Aorta (tissue), 5 donors: Measurements from ENCODE around the gene SDHAF4. TPM values are rescaled to one million over a fixed set of nuclear protein-coding genes. Genes with fewer than 3 reads are reported as not detected.

Experiments used
- ATAC-seq: fragments of 200-7000 bp; cut with Tn5 transposase; one replicate; pipeline ENCODE4 v1.9.1; 2022; ENCODE audit warnings: moderate library complexity; ENCODE audit not compliant: low FRiP score
- DNase-seq, 2 donors: peaks; one replicate each; pipeline ENCODE4 v3.0.0-alpha.2; 2020
- H3K27ac ChIP-seq, 2 donors: one replicate each; pipeline ENCODE4 v1.5.1; 2013; ENCODE audit warnings: low read length in 2 of 2, mild to moderate bottlenecking in 2 of 2, moderate library complexity in 2 of 2, control low read depth in 1 of 2, inconsistent platforms in 1 of 2, low read depth in 1 of 2
- H3K27me3 ChIP-seq, 2 donors: one replicate each; pipeline ENCODE4 v1.6.1; 2013; ENCODE audit warnings: control low read depth in 1 of 2, low read length in 1 of 2, mild to moderate bottlenecking in 1 of 2, moderate library complexity in 1 of 2; ENCODE audit not compliant: insufficient read depth in 2 of 2, control insufficient read depth in 1 of 2
- H3K36me3 ChIP-seq, 2 donors: one replicate each; pipeline ENCODE4 v1.6.1; 2013; ENCODE audit warnings: control low read depth in 1 of 2, low read length in 1 of 2, mild to moderate bottlenecking in 1 of 2; ENCODE audit not compliant: insufficient read depth in 2 of 2, control insufficient read depth in 1 of 2
- H3K4me1 ChIP-seq, 2 donors: one replicate each; pipeline ENCODE4 v1.6.1; 2013; ENCODE audit warnings: low read length in 2 of 2, control low read depth in 1 of 2, mild to moderate bottlenecking in 1 of 2, moderate library complexity in 1 of 2; ENCODE audit not compliant: insufficient read depth in 2 of 2, control insufficient read depth in 1 of 2
- H3K4me3 ChIP-seq, 2 donors: one replicate each; pipeline ENCODE4 v1.5.1; 2013; ENCODE audit warnings: low read length in 2 of 2, control low read depth in 1 of 2, mild to moderate bottlenecking in 1 of 2
- H3K9me3 ChIP-seq: one replicate; pipeline ENCODE4 v1.6.1; 2013; ENCODE audit warnings: mild to moderate bottlenecking, low read length; ENCODE audit not compliant: control insufficient read depth
- WGBS, 2 donors: extraction: QIAGEN DNeasy Blood & Tissue Kit; methylation state at CpG; one replicate each; pipeline ENCODE4 v1.1.7; 2013; 5-methylcytosine and 5-hydroxymethylcytosine counted together
- intact Hi-C, 2 donors: fragments of 100-400 bp; cut with DNase I; formaldehyde crosslinking; loops; one replicate each; pipeline versions ENCODE4 v1.14.2 to v1.15.0; 2022
- polyA plus RNA-seq, 2 donors: library from polyadenylated mRNA; stranded (reverse); fragments of 200-250 nt; gene quantifications; one replicate each; pipeline ENCODE4 v1.2.3, GENCODE V29; 2013
- total RNA-seq, 2 donors: library from RNA; stranded (reverse); fragmentation: NEBNext Ultra II Directional; extraction: Animal tissue kit (Norgen Biotek cat#: 25700); gene quantifications; one replicate each; pipeline ENCODE4 v1.2.1, GENCODE V29; 2021
- donor health status: healthy with polysubstance abuse.
- donor health status: Bipolar disorder and iron deficiency.
- donor health status: DM: no; HTN: no; CAD: no.
- donor health status: DM: no; HTN: no; CAD: no.
- donor health status: DM: yes; HTN: yes; CAD: no.

Gene SDHAF4
- total and polyA plus RNA-seq, 4 donors = 6.3 to 7.9 (median 6.7) TPM

- Histone ChIP-seq H3K36me3 (no peaks in the 10 kb centered on the region), H3K4me3 (no peak overlapping the region), H3K27me3 (no peaks in the 10 kb centered on the region), H3K4me1 (no peaks in the 10 kb centered on the region), H3K27ac (no peak overlapping the region), H3K9me3 (no peaks in the 10 kb centered on the region)
- intact Hi-C loops = no loop called here
- no peak for ATAC-seq
- WGBS, 2 donors = 78 to 86% methylated on average over 2 of the region's 2 CpGs
- no peak for DNase-seq
Observed at GRCh38 chr6:70633870-70634269, 67.1 kb downstream of the SDHAF4 start.

GRCh38 chr6:70636596-70636995 is 69.9 kb downstream of the SDHAF4 start:
- H3K4me3 ChIP-seq = no peak overlapping the region
- ATAC-seq (no peak), DNase-seq (no peak)
- H3K9me3 ChIP-seq = no peaks in the 10 kb centered on the region
- H3K27me3 ChIP-seq = no peaks in the 10 kb centered on the region
- H3K4me1 ChIP-seq = no peaks in the 10 kb centered on the region
- intact Hi-C loops = no loop called here
- H3K27ac ChIP-seq = no peak overlapping the region
- H3K36me3 ChIP-seq = no peaks in the 10 kb centered on the region
- WGBS, 2 donors = 81 to 91% methylated on average over 2 to 8 of the region's 8 CpGs

GRCh38 chr6:70638468-70638867 is 71.7 kb downstream of the SDHAF4 start:
- no peak for ATAC-seq

More at GRCh38 chr6:70638468-70638867, 71.7 kb downstream of the SDHAF4 start:
- H3K4me1 ChIP-seq = no peaks in the 10 kb centered on the region
- no peaks in the 10 kb centered on the region for H3K27me3 ChIP-seq
- H3K36me3 ChIP-seq = no peaks in the 10 kb centered on the region
- 96 to 100% methylated on average over 1 of the region's 1 CpG for WGBS, 2 donors
- DNase-seq = no peak
- H3K4me3 ChIP-seq = no peak overlapping the region
- H3K27ac ChIP-seq = no peak overlapping the region
- H3K9me3 ChIP-seq = no peaks in the 10 kb centered on the region
- intact Hi-C loops = no loop called here

Other genes starting within 250 kb of the SDHAF4 start
- gene FAM135A, start 153.4 kb upstream of the SDHAF4 start, total RNA-seq = 10 to 100 TPM; 21.6 to 25.7 TPM
- gene FAM135A, start 153.4 kb upstream of the SDHAF4 start, polyA plus RNA-seq = 10 to 100 TPM in 1 of 2 donors, 1 to 10 TPM in 1; 6.9 to 10.5 TPM
- 10 to 100 TPM; 24.5 to 24.7 TPM for gene SMAP1, start 101.0 kb downstream of the SDHAF4 start, total RNA-seq
- gene SMAP1, start 101.0 kb downstream of the SDHAF4 start, polyA plus RNA-seq = 10 to 100 TPM; 11.6 to 18.8 TPM